Neutrophil (primary cell): Measurements from ENCODE around the gene GSDMA.

Experiments used
- H3K27ac ChIP-seq: fragments of 200-600 bp; sonication (generic); 2 replicates; pipeline ENCODE4 v1.5.1; 2016; ENCODE audit warnings: mild to moderate bottlenecking, moderate library complexity
- H3K27me3 ChIP-seq: fragments of 200-600 bp; sonication (generic); 2 replicates; pipeline ENCODE4 v1.6.0; 2016; ENCODE audit warnings: mild to moderate bottlenecking
- H3K36me3 ChIP-seq: fragments of 200-600 bp; sonication (generic); 2 replicates; pipeline ENCODE4 v1.5.1; 2017
- H3K4me1 ChIP-seq, 2 experiments: fragments of 200-600 bp in 1 of 2; sonication (generic) in 1 of 2; 1 replicate in 1 of 2; 2 replicates in 1 of 2; pipeline versions ENCODE4 v1.5.1 to v1.6.1; 2013 to 2016; ENCODE audit warnings: low read depth in 1 of 2, low read length in 1 of 2, mild to moderate bottlenecking in 1 of 2, moderate library complexity in 1 of 2; ENCODE audit not compliant: control insufficient read depth in 1 of 2, insufficient read depth in 1 of 2
- H3K4me3 ChIP-seq, 2 experiments: fragments of 200-600 bp in 1 of 2; sonication (generic) in 1 of 2; 1 replicate in 1 of 2; 2 replicates in 1 of 2; pipeline ENCODE4 v1.5.1; 2013 to 2016; ENCODE audit warnings: low read depth in 1 of 2, low read length in 1 of 2, mild to moderate bottlenecking in 1 of 2, moderate library complexity in 1 of 2
- H3K9me3 ChIP-seq: fragments of 200-600 bp; sonication (generic); 2 replicates; pipeline ENCODE4 v1.5.1; 2016
- CTCF ChIP-seq: fragments of 200-600 bp; sonication (generic); IDR thresholded peaks from 2 replicates; pipeline ENCODE4 v1.5.1; 2016; ENCODE audit warnings: antibody characterized with exemption

Gene GSDMA, protein sequence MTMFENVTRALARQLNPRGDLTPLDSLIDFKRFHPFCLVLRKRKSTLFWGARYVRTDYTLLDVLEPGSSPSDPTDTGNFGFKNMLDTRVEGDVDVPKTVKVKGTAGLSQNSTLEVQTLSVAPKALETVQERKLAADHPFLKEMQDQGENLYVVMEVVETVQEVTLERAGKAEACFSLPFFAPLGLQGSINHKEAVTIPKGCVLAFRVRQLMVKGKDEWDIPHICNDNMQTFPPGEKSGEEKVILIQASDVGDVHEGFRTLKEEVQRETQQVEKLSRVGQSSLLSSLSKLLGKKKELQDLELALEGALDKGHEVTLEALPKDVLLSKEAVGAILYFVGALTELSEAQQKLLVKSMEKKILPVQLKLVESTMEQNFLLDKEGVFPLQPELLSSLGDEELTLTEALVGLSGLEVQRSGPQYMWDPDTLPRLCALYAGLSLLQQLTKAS

DNA sequence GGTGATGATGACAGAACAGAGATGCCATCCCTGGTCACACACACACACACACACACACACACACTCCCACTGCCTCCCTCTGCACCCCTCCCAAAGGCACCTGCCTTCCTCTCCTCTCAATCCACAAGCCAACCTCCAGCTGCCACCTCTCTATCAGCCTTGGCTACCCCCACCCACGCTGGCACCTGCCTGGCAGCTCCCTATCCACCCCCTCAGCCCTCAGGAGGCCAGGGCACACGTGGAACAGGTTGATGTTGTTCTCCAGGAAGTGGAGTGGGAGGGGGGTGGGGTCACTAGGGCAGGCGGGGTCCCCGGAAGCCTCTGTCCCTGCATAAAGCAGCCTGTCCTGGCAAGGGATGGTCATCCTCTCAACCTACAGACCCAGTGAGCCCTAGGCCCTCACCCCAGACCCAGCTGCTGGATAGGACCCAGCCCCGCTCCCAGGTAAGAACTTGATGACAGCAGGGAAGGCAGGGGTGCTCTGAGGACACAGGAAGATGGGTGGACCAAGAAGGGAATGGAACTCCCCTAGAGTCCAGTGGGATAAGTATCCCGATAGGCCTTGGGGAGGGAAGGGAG is at the start of gene GSDMA:
TSS of gene GSDMA (plus strand) at position 363 of the 579 bp plus-strand sequence. CDS start 2,684 bp downstream, outside the sequence.
- Histone ChIP-seq H3K27me3 (no peaks in the 10 kb centered on the region), H3K36me3 (no peaks in the 10 kb centered on the region), H3K27ac (no peak within 1 kb of the TSS), H3K4me3 (no peak within 1 kb of the TSS), H3K9me3 (no peaks in the 10 kb centered on the region), H3K4me1 (peaks cover 15 to 19% of the 10 kb centered on the region in 2 experiments)
- no peak for TF ChIP-seq CTCF

DNA sequence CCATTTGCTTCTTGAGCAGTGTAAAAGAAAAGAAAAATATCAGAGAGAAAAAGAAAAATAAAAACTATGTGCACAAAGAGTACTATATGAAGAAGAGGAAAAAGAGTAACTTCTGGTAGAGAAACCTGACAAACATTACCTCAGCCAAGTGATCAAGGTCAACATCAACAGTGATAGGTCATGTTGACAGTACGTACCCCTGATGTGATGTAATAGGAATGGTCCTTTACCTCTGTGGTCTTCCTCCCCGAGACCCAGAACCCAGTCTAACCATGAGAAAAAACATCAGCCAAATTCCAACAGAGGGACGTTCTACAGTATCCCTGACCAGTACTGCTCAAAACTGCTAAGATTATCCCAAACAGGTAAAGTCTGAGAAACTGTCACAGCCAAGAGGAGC is 48.8 kb upstream of the GSDMA start:
- Histone ChIP-seq H3K36me3 (peaks cover 3% of the 10 kb centered on the region), H3K27me3 (no peaks in the 10 kb centered on the region), H3K4me1 (peaks cover 5 to 6% of the 10 kb centered on the region in 2 experiments), H3K9me3 (no peaks in the 10 kb centered on the region), H3K27ac (no peak overlapping the region), H3K4me3 (no peak overlapping the region)
- no peak for TF ChIP-seq CTCF

- TF ChIP-seq CTCF = no peak
- H3K9me3 ChIP-seq = no peaks in the 10 kb centered on the region
- peaks cover 12% of the 10 kb centered on the region for H3K36me3 ChIP-seq
- no peak overlapping the region for H3K4me3 ChIP-seq
- H3K27ac ChIP-seq = no peak overlapping the region
- H3K4me1 ChIP-seq = peaks cover 5 to 6% of the 10 kb centered on the region in 2 experiments
- H3K27me3 ChIP-seq = no peaks in the 10 kb centered on the region
Measured at GRCh38 chr17:39915559-39915958, 47.2 kb upstream of the GSDMA start.

- Histone ChIP-seq H3K9me3 (no peaks in the 10 kb centered on the region), H3K27ac (no peak overlapping the region), H3K27me3 (no peaks in the 10 kb centered on the region), H3K36me3 (peaks cover 24% of the 10 kb centered on the region), H3K4me3 (no peak overlapping the region), H3K4me1 (peaks cover 5 to 12% of the 10 kb centered on the region in 2 experiments)
- no peak for TF ChIP-seq CTCF
Measured at GRCh38 chr17:39916918-39917317, 45.9 kb upstream of the GSDMA start.

GRCh38 chr17:39919087-39919683 is 43.6 kb upstream of the GSDMA start:
- H3K4me1 ChIP-seq = peaks cover 13 to 23% of the 10 kb centered on the region in 2 experiments
- H3K27ac ChIP-seq = no peak overlapping the region
- H3K9me3 ChIP-seq = no peaks in the 10 kb centered on the region
- H3K27me3 ChIP-seq = no peaks in the 10 kb centered on the region
- no peak overlapping the region for H3K4me3 ChIP-seq
- no peak for TF ChIP-seq CTCF
- peaks cover 46% of the 10 kb centered on the region for H3K36me3 ChIP-seq
